UCSD-AML1 (cell line): ENCODE results near the gene SCART1.
"Not testable (repeated sequence)": the region's sequence is repeated elsewhere in the genome, so short reads cannot be mapped to it uniquely, and the experiment has no call there.

Source experiments
- DNase-seq: peaks from one replicate; lab custom pipeline; 2025; ENCODE audit not compliant: unreplicated experiment; lab: John Stamatoyannopoulos, UW

Gene SCART1

GRCh38 chr10:133453516-133454203 lies at the start of gene SCART1:
TSS of gene SCART1 (plus strand) at chr10:133453945. CDS start at chr10:133453998, 53 bp downstream.
- no peak for DNase-seq

GRCh38 chr10:133405272-133405671 lies 48.5 kb upstream of the SCART1 start:
- DNase-seq = no peak

- DNase-seq = no peak
These were observed 47.8 kb upstream of the SCART1 start for GRCh38 chr10:133405844-133406527.

GRCh38 chr10:133411523-133412380 lies 42.0 kb upstream of the SCART1 start:
- DNase-seq = no peak

- no peak for DNase-seq
These were observed 41.4 kb upstream of the SCART1 start for GRCh38 chr10:133412381-133412711.

- DNase-seq = not testable (repeated sequence)
These were observed 39.3 kb upstream of the SCART1 start for GRCh38 chr10:133414401-133414800.

- no peak for DNase-seq
These were observed 38.0 kb upstream of the SCART1 start for GRCh38 chr10:133415752-133416151.

GRCh38 chr10:133418289-133418993 lies 35.3 kb upstream of the SCART1 start:
- DNase-seq = no peak

- no peak for DNase-seq
These were observed 34.4 kb upstream of the SCART1 start for GRCh38 chr10:133419211-133419950.

- no peak for DNase-seq
These were observed 33.7 kb upstream of the SCART1 start for GRCh38 chr10:133420028-133420427.

GRCh38 chr10:133420579-133420978 lies 33.2 kb upstream of the SCART1 start:
- no peak for DNase-seq

GRCh38 chr10:133421336-133422222 lies 32.2 kb upstream of the SCART1 start:
- DNase-seq = no peak

- no peak for DNase-seq
These were observed 31.4 kb upstream of the SCART1 start for GRCh38 chr10:133422223-133422806.

GRCh38 chr10:133422807-133423771 lies 30.7 kb upstream of the SCART1 start:
- no peak for DNase-seq

GRCh38 chr10:133424102-133424501 lies 29.6 kb upstream of the SCART1 start:
- DNase-seq = not testable (repeated sequence)

GRCh38 chr10:133424601-133425000 lies 29.1 kb upstream of the SCART1 start, which contains the start of gene SPRN:
TSS of gene SPRN (minus strand) at chr10:133424625. CDS start at chr10:133423681, 944 bp downstream.
- DNase-seq = not testable (repeated sequence)

GRCh38 chr10:133429571-133429970 lies 24.2 kb upstream of the SCART1 start:
- DNase-seq = not testable (repeated sequence)
